Left ventricle myocardium superior (tissue), 1 donor: ENCODE measurements around the gene DSC1. TPM values are rescaled to one million over a fixed set of nuclear protein-coding genes. Genes with fewer than 3 reads are reported as not detected.
A peak's percentile ranks its signal among the peaks of the same experiment; 100 is the strongest.

Experiments
- ATAC-seq: fragments of 200-7000 bp; cut with Tn5 transposase; one replicate; pipeline ENCODE4 v1.9.1; 2020; ENCODE audit warnings: mild to moderate bottlenecking, moderate library complexity
- DNase-seq: peaks from one replicate; pipeline ENCODE4 v3.0.0-alpha.2; 2020
- intact Hi-C: fragments of 100-400 bp; cut with micrococcal nuclease; formaldehyde crosslinking; loops from one replicate; pipeline ENCODE4 v1.11.0; 2022
- long read RNA-seq: library from polyadenylated mRNA; unstranded; transcript quantifications from one replicate; pipeline ENCODE4 v2.0.0, GENCODE V29; 2021
- total RNA-seq: library from RNA; stranded (reverse); fragmentation: NEBNext Ultra II Directional; extraction: Animal tissue kit (Norgen Biotek cat#: 25700); gene quantifications from one replicate; pipeline ENCODE4 v1.2.1, GENCODE V29; 2021
- donor health status: DM: no; HTN: yes; CAD: no; lungs with severe emphysema.

Gene DSC1
- 6.0 TPM for total RNA-seq
- long read RNA-seq, partial matches to known transcripts, result 0 of 3 reads
- long read RNA-seq, other reads (novel, unspliced or antisense), result 3 of 3 reads

DNA sequence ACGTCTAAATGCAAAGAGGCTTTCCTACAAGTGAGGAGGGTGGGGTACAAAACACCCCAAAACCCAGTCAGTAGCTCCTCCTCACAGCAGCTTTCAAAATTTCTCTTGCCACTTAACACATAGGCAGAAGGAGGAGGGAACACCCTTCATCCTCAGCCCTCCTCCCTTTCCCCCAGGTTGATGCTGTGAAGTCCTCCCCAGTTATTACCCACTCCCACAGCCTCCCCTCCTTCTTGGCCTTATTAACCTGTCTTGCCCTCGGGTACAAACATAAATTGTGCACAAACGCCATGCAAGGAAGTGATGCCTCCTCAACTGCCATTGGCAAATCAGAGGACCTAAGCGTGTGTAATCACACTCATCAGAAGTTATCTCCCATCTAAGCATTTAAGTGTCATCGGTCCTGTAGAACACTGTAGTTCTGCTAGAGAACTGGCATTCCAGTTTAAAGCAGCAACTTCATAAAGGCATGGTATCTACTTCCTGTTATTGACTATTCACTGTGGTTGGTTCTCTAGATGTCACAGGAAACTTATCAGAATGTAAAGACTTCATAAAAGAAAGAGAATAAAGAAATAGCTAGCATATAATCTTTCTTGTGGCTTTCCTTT lies at the start of gene DSC1:
Gene DSC1 (minus strand): TSS at position 32 of the 611 bp plus-strand sequence. CDS start 262 bp downstream, outside the sequence.
- ATAC-seq (no peak), DNase-seq (no peak)
- intact Hi-C loops, result no loop called here

GRCh38 chr18:31211047-31211446 lies 48.4 kb upstream of the DSC1 start:
- intact Hi-C loops, result no loop called here
- ATAC-seq (no peak), DNase-seq (no peak)

GRCh38 chr18:31209041-31209440 lies 46.4 kb upstream of the DSC1 start:
- intact Hi-C loops, result no loop called here
- DNase-seq (no peak), ATAC-seq (no peak)

GRCh38 chr18:31207391-31207790 lies 44.7 kb upstream of the DSC1 start:
- intact Hi-C loops, result no loop called here
- DNase-seq, result no peak
- no peak for ATAC-seq

- peak; percentile 90 for ATAC-seq
- DNase-seq, result peak; percentile 59
- intact Hi-C loops, result no loop called here
These were observed 44.2 kb upstream of the DSC1 start for GRCh38 chr18:31206787-31207381.

DNA sequence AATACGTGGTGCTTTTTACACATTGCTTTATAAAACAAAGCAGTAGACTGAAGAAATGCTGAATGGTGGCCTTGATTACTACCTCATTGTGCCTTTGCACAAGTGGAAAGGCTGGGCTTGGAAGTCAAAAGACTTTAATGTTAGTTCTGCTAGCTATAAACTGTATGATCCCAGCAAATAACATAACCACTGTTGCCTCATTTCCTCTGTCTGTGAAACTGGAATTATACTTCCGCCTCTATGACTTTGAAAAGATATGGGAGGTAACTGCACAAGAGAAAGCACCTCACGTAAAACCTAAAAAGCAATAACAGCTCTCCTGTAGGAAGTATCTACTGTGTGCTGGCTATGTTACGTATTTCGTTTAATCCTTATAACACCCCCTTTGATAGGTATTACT lies 43.4 kb upstream of the DSC1 start:
- ATAC-seq, result peak; percentile 22
- intact Hi-C loops, result no loop called here
- no peak for DNase-seq

- DNase-seq (no peak), ATAC-seq (peak; percentile 25)
- intact Hi-C loops, result no loop called here
These were observed 42.6 kb upstream of the DSC1 start for GRCh38 chr18:31205273-31205672.

DNA sequence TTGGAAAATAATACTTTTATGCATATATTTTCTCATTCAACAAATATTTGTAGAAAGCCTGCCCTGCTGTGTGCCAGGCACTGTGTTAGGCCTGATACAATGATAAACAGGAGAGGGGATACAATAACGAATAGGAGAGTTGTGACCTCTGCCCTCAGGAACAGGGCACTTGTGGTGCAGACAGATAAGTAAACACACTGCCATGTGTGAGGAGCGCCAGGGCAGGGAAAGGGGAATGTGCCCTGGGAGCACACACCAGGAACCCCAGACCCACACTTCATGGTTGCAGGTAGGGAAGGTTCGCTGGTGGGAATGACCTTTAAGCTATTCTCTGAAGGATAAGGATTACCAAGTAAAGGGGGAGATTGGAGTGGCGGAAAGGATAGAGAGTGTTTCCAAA lies 42.2 kb upstream of the DSC1 start:
- ATAC-seq (peak; percentile 5), DNase-seq (no peak)
- intact Hi-C loops, result no loop called here

GRCh38 chr18:31204166-31204565 lies 41.5 kb upstream of the DSC1 start:
- intact Hi-C loops, result no loop called here
- ATAC-seq (no peak), DNase-seq (no peak)

DNA sequence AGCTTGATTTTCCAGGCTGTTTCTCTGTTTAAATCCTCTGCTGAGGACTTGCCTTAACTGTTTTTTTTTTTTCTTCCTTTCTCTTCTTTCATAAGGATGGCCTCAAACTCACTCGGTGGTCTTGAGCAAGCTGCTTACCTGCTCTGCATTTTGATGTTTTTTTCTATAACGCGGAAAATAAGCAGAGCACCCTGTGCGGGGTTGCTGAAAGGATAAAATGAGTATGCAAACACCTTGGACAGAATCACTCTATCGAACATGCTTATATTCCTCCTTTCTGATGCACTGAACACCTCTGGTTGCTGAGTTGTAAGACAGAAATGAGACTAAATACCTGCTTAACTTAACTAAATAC lies 41.1 kb upstream of the DSC1 start:
- intact Hi-C loops, result no loop called here
- no peak for ATAC-seq
- DNase-seq, result no peak

- peak; percentile 31 for ATAC-seq
- DNase-seq, result peak; percentile 55
- intact Hi-C loops, result no loop called here
These were observed 40.6 kb upstream of the DSC1 start for GRCh38 chr18:31203096-31203793.

GRCh38 chr18:31199190-31199769 lies 36.6 kb upstream of the DSC1 start:
- ATAC-seq (no peak), DNase-seq (no peak)
- intact Hi-C loops, result no loop called here

- intact Hi-C loops, result no loop called here
- ATAC-seq (no peak), DNase-seq (no peak)
These were observed 35.0 kb upstream of the DSC1 start for GRCh38 chr18:31197676-31198075.

DNA sequence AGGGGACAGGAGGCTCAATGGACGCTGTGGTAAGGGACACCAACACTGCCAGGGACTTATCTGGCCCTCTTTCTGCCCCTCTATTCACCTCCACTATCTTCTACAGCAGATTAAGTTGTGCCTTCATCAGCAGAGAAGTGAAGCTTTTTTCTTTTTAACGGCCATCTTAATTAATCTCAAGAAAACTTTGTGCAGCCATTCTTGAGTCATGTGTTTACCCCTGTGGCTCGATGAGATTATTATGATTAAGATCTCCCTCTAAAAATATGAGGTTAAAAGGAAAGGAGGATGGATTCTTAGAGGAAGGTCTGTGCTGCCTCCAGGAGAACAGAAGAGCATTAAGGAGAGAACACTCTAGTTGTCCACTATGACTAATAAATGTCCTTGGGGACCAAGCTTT lies 32.4 kb upstream of the DSC1 start:
- DNase-seq (no peak), ATAC-seq (no peak)
- intact Hi-C loops, result no loop called here

DNA sequence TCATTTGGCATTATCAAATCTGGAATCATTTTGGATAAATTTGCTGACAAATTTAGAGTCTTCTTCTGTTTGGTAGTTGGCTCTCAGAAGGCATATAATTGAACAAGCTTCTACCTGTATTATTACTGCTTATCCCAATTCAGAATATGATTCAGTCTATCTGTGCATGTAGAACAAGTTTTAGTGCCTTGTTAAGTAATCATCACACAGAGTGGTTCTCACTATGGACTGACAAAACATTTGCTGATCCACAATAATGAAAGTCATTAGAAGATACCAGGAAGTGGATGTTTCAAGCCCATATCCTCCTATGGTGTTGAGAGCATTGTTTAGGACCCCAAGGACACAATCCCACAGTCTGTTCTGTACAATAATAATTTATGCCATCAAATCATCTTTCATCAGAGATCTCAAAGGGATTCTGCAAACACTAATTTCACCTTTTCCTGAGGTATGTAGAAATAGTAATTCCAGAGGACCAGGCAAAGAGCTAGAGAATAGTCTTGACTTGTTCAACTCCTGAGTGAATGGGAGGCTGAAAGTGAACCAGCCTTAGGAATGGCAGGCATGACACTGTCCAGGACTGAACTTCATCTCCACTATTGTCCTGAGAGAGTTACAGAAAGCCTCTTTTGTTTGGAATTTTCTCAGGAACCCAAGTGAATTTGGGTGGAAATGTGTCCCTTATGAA lies 29.6 kb upstream of the DSC1 start:
- ATAC-seq, result no peak
- no peak for DNase-seq
- intact Hi-C loops, result no loop called here

DNA sequence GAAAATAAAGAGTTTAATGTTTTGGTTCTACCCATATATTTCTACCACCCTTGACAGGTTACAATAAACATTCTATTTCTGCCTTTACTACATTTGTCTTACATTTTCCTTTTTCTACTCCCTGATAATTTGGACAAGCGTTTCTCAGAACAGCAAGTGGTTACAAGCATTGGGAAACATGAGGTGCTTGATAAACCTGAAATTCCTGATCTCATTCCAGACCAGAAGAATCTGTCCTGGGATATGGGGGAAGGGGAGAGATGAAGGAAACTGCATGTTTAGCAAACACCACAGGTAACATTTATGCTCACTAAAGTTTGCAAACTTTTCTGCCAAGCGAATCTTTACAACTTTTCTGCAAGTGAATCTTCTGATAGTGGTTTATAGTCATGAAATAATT lies 28.3 kb upstream of the DSC1 start:
- no peak for DNase-seq
- ATAC-seq, result peak; percentile 42
- intact Hi-C loops, result no loop called here

- intact Hi-C loops, result no loop called here
These were observed 27.1 kb upstream of the DSC1 start for GRCh38 chr18:31189757-31190156.

GRCh38 chr18:31185186-31185950 lies 22.7 kb upstream of the DSC1 start:
- intact Hi-C loops, result no loop called here
- no peak for DNase-seq
- ATAC-seq, result no peak

More at GRCh38 chr18:31189757-31190156, 27.1 kb upstream of the DSC1 start:
- DNase-seq, result no peak
- ATAC-seq, result no peak

DNA sequence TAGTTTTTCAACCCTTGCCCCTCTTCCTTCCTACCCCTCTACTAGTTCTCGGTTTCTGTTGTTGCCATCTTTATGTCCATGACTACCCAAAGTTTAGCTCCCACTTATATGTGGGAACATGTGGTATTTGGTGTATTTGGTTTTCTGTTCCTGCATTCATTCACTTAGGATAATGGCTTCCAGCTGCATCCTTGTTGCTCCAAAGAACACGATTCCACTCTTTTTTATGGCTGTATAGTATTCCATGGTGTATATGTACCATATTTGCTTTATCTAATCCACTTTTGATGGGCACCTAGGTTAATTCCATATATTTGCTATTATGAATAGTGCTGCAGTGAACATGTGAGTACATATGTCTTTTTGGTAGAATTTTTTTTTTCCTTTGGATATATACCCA lies 20.6 kb upstream of the DSC1 start:
- DNase-seq (no peak), ATAC-seq (no peak)
- intact Hi-C loops, result no loop called here
